Sigmoid colon (tissue), 4 donors: Measurements from ENCODE around the gene SBK2.

Experiments
- CTCF ChIP-seq, 4 experiments: fragments of 450-650 bp in 3 of 4; fragments of 200-600 bp in 1 of 4; IDR thresholded peaks; one replicate each; pipeline ENCODE4 v1.5.1; 2016 to 2019; ENCODE audit warnings: antibody characterized with exemption in 4 of 4, mild to moderate bottlenecking in 3 of 4, moderate library complexity in 2 of 4
- EP300 ChIP-seq, 4 donors: sonication (generic); formaldehyde crosslinking; IDR thresholded peaks; one replicate each; pipeline ENCODE4 v1.6.1; 2017; ENCODE audit warnings: antibody characterized with exemption in 4 of 4
- POLR2A ChIP-seq, 2 donors: fragments of 450-650 bp; IDR thresholded peaks; one replicate each; pipeline ENCODE4 v1.6.1; 2016; ENCODE audit warnings: antibody characterized with exemption in 2 of 2, mild to moderate bottlenecking in 2 of 2, moderate library complexity in 2 of 2
- POLR2AphosphoS5 ChIP-seq, 4 donors: sonication (generic); formaldehyde crosslinking; IDR thresholded peaks; one replicate each; pipeline ENCODE4 v1.6.1; 2017; ENCODE audit warnings: antibody characterized with exemption in 4 of 4

GRCh38 chr19:55484593-55485438 is 52.1 kb downstream of the SBK2 start, which contains the start of gene NAT14:
- TF ChIP-seq CTCF (IDR thresholded peaks at IDR 0.05) (no peak), POLR2A (IDR thresholded peaks at IDR 0.05) (no peak), EP300 (IDR thresholded peaks at IDR 0.05) (no peak), POLR2AphosphoS5 (IDR thresholded peaks at IDR 0.05) (peak in 2 of 4 donors; percentile 50 to 61)
